Measurements from ENCODE around the gene CHRM1.
"Not testable (repeated sequence)": the region's sequence is repeated elsewhere in the genome, so short reads cannot be mapped to it uniquely, and the experiment has no call there.

The CHRM1 gene

DNA sequence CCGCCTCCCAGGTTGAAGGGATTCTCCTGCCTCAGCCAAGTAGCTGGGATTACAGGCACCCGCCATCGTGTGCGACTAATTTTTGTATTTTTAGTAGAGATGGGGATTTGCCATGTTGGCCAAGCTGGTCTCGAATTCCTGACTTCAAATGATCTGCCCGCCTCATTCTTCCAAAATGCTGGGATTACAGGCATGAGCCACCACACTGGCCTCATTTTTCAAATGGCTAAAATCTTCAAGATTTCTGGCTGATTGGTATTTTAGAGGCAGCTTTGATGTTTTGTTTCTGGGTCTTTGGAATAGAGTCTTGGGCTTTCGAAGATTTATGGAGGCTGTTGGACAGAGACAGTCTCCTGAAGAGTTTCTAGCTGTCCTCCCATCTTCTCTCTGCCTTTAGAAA, 46.3 kb downstream of the CHRM1 start:
- DNase-seq: no peak

DNA sequence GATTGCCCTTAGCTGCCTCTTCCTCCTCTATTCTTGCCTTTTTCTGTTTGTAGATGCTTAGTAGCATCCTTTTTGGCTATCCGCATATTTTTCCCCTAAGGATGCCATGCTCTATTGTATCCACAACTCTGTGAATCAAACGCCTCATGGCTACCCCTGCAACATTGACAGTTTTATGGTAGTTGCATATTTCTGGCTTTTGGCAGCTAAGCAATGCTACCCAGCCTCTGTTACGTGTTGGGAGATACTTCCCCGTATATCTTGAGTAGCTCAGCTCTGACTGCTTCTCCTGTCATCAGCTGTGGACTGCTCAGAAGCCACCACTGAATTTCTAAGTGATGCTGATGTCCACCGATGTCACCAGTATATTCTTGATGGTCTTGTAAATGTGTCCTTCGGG, 55.5 kb downstream of the CHRM1 start:
- DNase-seq: no peak

DNA sequence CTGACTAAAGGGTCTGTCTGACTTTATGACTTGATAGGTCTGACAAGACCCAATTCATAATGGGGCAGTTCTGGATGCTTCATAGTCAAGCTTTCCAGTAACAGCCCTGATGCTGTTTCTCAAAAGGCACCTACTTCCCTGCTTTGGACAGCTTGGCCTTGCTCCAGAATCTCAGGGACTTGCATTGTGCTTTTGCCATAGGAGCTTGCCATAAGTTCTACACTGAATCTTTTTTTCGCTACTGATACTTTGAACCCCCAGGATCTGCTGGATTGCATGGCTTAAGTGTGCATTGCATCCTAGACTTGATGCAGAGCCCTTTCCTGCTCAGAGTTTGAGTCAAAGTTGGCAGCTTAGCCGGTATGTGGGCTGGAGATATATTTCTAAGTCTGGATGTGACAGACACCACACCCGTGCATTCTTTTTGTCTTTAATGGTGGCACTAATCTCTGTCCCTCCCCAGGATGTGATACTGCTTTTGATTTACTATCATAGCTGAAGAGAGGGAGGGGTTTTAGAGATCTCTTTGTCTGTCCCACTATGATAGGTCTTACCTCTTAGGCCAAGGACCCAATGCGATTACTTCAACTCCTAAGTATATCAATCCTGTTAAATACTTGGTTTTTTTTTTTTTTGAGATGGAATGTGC, 57.4 kb downstream of the CHRM1 start:
- no peak for DNase-seq

DNA sequence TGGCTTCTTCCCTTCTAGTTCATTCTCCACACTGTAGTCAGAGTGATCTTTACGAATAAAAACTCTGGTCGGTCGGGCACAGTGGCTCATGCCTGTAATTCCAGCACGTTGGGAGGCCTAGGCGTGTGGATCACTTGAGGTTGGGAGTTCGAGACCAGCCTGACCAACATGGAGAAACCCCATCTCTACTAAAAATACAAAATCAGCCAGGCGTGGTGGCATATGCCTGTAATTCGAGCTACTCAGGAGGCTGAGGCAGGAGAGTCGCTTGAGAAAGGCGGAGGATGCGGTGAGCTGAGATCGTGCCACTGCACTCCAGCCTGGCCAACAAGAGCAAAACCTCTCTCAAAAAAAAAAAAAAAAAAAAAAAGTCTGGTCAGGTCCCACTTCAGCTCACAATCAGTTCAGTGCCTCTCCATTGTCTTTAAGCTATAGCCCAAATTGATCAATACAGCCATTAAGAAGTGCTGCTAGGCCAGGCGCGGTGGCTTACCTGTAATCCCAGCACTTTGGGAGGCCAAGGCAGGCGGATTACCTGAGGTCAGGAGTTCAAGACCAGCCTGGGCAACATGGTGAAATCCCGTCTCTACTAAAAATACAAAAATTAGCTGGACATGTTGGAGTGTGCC, 59.5 kb downstream of the CHRM1 start:
- DNase-seq: not testable (repeated sequence)

DNA sequence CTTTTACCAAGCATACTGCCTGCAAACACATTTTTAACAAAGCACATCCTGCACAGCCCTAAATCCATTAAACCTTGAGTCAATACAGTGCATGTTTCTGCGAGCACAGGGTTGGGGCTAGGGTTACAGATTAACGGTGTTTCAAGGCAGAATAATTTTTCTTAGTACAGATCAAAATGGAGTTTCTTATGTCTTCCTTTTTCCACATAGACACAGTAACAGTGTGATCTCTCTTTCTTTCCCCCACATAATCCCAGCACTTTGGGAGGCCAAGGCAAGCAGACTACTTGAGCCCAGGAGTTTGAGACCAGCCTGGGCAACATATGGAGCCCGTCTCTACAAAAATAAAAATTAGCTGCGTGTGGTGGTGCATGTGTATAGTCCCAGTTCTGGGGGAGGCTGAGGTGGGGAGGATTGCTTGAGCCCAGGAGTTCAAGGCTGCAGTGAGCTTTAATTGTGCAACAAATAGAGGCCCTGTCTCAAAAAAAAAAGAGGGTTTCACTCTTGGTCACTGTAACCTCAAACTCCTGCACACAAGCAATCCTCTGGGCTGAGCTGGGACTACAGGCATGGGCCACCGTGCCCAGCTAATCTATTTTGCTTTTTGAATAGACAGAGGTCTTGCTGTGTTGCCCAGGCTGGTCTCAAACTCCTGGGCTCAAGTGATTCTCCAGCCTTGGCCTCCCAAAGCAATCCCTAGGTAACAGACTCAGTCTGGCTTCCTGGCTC, 60.2 kb downstream of the CHRM1 start:
- DNase-seq: no peak

DNA sequence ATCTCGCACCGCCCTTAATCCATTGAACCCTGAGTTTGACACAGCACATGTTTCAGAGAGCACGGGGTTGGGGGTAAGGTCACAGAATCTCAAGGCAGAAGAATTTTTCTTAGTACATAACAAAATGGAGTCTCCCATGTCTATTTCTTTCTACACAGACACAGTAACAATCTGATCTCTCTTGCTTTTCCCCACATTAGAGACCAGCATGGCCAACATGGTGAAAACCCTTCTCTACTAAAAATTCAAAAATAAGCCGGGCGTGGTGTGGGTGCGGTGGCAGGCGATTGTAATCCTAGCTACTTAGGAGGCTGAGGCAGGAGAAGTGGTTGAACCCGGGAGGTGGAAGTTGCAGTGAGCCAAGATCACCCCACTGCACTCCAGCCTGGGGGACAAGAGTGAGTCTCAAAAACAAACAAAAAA, 61.9 kb downstream of the CHRM1 start:
- DNase-seq: not testable (repeated sequence)

Data from NCI-H446 treated with DMSO at 0.1 percent for 48 hours (cell line).